Measurements from ENCODE around the gene VOPP1.

Gene VOPP1

DNA sequence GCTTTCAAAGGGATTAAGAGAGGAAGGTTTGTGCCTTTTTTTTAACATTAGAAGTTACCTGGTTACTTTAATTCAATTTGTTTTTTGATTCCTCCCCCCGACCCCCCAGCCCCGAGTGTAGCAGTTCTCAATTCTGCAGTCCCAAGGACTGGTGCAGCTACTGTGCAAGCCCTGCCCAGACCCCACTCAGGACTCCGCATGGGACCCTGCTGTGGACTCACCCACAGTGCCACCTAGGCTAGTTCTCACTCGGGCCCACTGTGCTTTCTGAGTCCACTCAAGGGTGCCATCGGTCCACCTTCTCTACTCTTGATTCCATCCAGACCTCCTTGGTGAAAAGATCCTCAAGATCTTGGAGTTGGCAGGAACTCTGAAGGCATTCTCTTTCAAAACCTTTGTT, 77.4 kb downstream of the VOPP1 start:
- in situ Hi-C loops (cut with HindIII; ENCODE audit: low sequenced_read_pairs): no loop called here

DNA sequence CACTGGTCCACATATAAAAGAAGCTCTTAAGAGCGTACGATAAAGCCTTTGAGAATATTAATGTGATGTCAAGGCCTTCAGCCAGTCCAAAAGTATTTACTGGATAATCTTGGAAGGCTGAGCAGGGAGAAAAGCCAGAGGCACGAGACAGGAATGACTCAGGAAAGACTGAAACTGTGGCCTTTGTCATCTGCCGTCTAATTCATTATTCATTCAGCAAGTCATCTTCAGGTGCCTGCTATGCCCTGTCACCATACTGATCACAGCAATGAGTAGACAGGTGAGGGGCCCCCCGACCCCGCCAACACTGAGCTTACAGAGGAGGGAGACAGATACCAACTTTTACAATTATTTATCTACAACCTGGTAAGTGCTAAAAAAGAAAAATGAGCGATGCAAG, 78.9 kb downstream of the VOPP1 start:
- in situ Hi-C loops (cut with HindIII; ENCODE audit: low sequenced_read_pairs): no loop called here

DNA sequence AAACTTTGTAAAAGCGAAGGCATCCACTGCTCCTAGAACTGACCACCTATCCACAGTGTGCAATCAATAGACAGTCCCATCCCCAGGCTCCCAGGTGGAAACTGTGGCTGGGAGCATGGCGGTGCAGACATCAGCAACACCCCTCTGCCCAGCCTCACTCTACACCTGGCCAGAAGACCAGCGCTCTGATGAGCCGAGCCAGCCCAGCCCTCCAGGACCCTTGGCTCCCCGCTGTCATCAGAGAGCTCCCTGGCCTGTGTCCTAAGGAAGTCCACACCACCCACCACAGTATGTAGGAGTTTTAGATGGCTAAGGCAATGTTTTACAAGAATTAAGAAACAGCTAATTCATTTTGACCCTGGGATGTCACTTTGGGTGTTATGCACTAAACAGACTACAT, 81.0 kb downstream of the VOPP1 start:
- in situ Hi-C loops (cut with HindIII; ENCODE audit: low sequenced_read_pairs): no loop called here

GRCh38 chr7:55490099-55490498, 82.2 kb downstream of the VOPP1 start:
- in situ Hi-C loops (cut with HindIII; ENCODE audit: low sequenced_read_pairs): no loop called here

DNA sequence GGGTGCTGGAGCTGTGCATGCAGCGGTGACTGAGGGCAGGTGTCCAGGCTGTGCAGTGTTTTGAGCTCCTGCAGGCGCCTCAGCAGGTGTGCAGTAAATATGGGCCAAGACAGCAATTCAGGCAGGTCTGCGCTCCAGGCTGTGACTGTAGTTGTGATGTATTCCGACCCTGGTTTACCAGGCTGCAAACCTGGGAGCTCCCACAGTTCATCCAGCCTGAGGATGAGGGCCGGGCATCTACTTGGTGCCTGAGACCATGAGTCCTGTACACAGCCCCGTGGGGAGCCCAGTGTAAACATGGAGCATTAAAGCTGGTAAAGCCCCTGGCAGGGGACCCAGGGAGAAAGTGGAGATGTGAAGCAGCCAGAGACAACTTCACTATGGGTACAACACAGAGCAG, 82.8 kb downstream of the VOPP1 start:
- in situ Hi-C loops (cut with HindIII; ENCODE audit: low sequenced_read_pairs): no loop called here

DNA sequence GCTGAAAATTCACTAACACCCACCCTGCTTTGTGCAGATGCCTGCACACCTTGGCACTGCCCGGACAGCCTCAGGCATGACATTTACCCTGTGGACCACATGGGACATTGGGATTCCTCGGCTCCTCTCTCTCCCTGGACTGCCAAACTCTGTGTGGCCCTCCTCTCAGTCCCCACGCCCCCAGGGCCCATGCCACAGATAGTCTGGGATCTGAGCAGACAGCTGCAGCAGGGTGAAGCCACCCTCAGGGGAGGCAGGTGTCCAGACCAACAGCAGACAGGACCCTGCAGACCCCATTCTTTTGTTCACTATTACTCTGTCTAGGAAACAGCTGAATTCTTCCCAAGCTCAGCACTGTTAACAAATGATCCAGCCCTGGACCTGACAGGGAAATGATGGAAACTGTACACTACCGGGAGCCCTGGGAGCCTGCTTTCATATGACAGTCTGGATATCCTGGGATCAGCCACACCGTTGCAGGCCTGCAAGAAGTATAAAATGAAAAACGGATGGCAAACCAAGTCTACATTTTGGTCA, 83.4 kb downstream of the VOPP1 start:
- in situ Hi-C loops (cut with HindIII; ENCODE audit: low sequenced_read_pairs): no loop called here

DNA sequence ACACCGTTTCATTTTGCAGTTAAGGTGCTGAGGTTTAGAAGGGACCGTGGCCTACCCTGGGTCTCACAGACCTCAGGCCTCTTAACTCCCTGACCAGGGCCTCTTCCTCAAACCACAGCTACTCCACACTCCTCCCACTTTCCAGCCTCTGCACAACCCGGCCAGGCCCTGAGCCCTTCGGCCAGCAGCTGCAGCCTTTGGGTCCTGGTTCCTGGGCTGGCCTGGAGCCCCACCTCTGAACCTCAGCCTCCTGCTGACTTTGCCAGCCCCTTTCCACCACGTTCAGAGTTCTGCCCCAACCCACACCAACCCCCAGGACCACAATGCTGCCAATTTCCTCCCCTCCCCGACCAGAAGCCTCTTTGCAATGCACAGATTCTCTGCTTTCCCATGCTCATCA, 84.1 kb downstream of the VOPP1 start:
- in situ Hi-C loops (cut with HindIII; ENCODE audit: low sequenced_read_pairs): no loop called here

DNA sequence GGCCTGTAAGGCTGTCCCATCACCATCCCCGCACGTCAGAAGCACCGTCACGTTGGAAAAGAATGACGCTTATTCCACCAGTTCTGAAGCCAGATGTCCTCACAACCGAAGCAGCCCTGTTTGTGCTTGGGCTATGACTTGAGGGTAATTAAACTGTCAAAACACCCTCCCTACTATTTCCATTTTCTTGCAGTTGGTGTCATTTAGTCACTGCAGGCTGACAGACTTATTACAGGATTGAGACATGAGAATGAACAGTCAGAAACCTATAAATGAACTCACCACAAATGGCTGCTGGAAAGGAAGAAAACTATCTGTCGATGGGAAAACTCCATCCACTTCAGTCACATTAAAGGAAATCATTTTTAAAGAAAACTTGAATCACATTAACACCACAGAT, 85.3 kb downstream of the VOPP1 start:
- in situ Hi-C loops (cut with HindIII; ENCODE audit: low sequenced_read_pairs): no loop called here

DNA sequence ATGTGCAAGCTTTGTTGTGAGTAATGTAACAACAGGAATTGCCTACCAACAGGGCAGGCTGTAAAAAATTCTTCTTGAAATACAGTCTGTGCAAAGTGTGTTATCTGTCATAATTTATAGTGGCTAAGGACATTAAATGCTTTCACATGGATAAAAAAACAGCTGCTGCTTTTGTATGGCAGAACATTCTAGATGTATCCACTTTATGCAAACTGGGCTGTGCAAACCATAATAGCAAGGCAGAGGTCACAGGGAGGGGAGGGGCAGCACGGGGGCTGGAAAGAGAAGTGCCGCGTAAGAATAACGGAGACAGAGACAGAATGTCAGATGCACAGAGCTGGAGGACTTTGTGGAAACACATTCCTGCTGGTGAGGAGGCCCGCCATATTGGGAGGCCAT, 86.1 kb downstream of the VOPP1 start:
- in situ Hi-C loops (cut with HindIII; ENCODE audit: low sequenced_read_pairs): no loop called here

GRCh38 chr7:55485501-55486191, 86.7 kb downstream of the VOPP1 start:
- in situ Hi-C loops (cut with HindIII; ENCODE audit: low sequenced_read_pairs): no loop called here

GRCh38 chr7:55484834-55485233, 87.5 kb downstream of the VOPP1 start:
- in situ Hi-C loops (cut with HindIII; ENCODE audit: low sequenced_read_pairs): no loop called here

DNA sequence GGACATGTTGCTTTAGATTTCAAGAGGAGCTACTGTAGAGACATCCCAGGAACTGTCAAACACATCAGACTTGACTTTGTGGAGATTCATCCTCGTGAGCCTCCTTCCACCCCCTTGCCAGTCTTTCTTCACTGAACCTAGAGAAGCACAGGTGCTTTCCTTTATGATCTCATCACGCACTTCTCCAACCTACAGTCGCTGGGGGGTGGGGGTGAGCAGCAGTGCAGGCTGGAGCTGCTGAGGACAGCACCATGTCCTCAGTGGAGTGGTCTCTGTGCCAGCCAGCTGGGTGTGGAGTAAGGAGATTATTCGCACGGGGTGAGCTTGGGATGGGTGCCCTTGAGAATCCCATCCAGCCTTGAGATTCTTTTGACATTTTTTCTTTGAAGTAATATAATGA, 88.1 kb downstream of the VOPP1 start:
- in situ Hi-C loops (cut with HindIII; ENCODE audit: low sequenced_read_pairs): no loop called here

- in situ Hi-C loops (cut with HindIII; ENCODE audit: low sequenced_read_pairs): no loop called here
Measured at GRCh38 chr7:55483046-55483445, 89.3 kb downstream of the VOPP1 start.

- in situ Hi-C loops (cut with HindIII; ENCODE audit: low sequenced_read_pairs): no loop called here
Measured at GRCh38 chr7:55481155-55481554, 91.1 kb downstream of the VOPP1 start.

GRCh38 chr7:55478700-55479099, 93.6 kb downstream of the VOPP1 start:
- in situ Hi-C loops (cut with HindIII; ENCODE audit: low sequenced_read_pairs): no loop called here

DNA sequence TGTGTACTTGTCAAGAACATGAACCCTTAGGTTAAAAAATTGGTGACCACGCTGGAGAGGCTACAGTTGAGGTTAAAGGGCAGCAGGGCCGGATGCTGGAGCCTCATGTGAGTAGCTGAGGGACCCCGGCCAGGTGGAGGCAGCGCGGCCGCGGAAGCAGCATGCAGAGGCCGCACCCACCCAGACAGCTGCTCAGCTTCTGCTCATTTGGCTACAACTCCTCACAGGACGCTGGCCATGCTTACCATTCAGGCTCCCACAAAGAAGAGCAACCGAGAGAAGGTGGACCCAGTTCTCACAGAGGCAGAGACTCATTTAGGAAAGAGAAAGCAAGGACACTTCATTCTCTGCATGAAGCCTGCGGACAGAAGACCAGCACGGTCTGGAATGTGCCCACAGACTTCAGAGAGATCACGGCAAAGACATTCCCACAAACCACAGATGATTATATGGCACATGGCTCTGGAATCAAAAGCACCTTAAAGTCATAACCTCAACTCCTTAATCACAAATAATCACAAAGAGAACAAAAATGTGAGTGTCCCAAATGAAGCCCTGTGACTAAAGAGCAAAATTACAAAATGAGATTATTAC, 94.4 kb downstream of the VOPP1 start:
- in situ Hi-C loops (cut with HindIII; ENCODE audit: low sequenced_read_pairs): no loop called here

- in situ Hi-C loops (cut with HindIII; ENCODE audit: low sequenced_read_pairs): no loop called here
Measured at GRCh38 chr7:55476852-55477780, 95.2 kb downstream of the VOPP1 start.

DNA sequence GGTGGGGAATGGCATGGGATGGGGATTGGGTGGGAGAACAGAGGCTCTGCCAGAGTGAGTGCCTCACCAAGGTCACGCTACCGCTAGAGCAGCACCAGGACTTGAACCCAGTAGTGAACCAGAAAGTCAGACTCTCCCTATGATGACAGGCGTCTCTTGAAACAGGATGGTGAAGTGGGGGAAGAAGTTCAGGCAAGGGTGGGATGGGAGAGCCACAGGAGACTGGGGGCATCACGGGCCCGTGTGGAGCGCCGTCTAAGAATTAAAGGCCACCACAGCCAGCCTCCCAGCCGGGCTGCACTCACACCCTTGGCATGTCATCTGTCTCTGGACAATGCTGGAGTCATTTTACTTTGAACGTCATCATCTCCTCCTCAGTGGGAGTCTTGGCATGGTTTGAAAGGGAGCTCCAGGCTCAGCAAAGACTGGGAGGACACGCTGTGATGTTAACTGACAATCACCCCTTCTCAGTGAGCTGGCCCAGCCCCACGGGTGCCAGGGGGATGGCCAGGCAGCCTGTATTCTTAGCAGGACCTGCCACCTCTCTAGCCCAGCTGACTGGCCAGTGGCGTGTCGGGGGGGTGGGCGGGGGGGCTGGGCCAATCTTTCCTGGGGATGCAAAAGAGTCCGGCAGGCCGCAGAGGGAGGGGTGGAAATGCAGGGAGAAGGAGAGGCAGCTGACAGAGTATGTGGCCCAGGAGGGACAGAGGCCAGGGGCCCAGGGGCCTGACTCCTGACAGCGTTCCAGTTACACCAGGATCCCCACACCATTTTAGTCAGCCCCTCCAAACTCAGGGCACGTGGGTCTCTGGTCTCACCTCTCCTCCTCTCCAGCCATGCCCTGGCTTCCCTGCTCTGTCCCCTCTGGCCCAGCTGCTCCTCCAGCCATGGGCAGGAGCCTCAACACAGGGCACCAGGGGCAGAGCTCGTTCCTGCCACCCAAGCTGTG, 96.2 kb downstream of the VOPP1 start:
- in situ Hi-C loops (cut with HindIII; ENCODE audit: low sequenced_read_pairs): no loop called here

DNA sequence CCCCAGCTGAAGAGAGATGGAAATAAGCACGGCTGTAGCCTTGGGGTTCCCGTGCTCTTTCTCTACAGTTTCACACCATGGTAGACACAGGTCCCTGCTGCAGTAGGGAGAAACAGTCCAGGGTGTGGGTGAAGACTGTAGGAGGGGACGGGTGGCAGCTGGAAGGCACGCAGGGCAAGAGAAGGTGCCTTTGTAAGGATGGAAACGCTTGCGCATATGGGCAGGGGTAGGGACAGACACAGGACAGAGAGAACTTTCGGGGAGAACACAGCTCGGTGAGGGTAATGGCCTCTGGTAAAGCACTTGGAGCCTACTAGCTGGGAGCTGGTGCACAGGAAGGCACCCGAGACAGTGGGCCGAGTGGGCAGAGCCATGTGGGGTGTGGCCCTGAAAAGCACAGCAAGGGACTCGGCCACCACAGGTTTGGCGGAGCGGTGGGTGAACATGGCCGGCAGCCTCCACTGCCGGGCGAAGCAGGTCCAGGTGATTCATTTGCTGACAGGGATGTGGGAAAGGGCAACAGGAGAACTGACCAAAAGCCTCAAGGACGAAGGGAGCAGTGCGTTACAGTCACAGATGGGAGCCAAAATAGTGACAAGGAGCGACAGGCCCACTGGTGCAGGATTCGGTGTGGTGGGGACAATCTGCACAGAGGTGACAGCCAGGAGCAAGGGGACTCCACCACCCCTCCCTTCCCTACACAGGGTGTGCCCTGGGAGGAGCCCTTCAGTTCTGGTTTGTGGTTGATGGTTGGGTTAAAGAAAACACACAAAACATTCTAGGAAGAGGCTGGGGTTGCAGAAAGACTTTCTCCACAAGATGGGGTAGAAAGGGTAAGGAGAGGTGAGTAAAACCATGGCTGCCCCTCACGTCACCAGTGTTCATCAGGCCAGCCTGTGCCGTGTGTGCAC, 97.1 kb downstream of the VOPP1 start:
- in situ Hi-C loops (cut with HindIII; ENCODE audit: low sequenced_read_pairs): no loop called here
